HG03521 (cell line): ENCODE data around the gene SUMO3.

Experiments used
- ATAC-seq: cut with Tn5 transposase; IDR thresholded peaks from one replicate; pipeline ENCODE4 v1.9.1; 2021; ENCODE audit warnings: mild to moderate bottlenecking, moderate library complexity; ENCODE audit not compliant: unreplicated experiment

Gene SUMO3

GRCh38 chr21:44762221-44763049 is 55.4 kb downstream of the SUMO3 start:
- ATAC-seq: no peak

GRCh38 chr21:44761747-44762208 is 56.1 kb downstream of the SUMO3 start:
- ATAC-seq: no peak

GRCh38 chr21:44761011-44761729 is 56.7 kb downstream of the SUMO3 start:
- no peak for ATAC-seq

GRCh38 chr21:44760376-44760775 is 57.5 kb downstream of the SUMO3 start:
- no peak for ATAC-seq

- no peak for ATAC-seq
Measured at GRCh38 chr21:44759628-44760285, 58.1 kb downstream of the SUMO3 start.

GRCh38 chr21:44758781-44759627 is 58.9 kb downstream of the SUMO3 start:
- ATAC-seq: no peak

GRCh38 chr21:44758141-44758561 is 59.7 kb downstream of the SUMO3 start:
- no peak for ATAC-seq

- ATAC-seq: no peak
Measured at GRCh38 chr21:44757731-44758130, 60.1 kb downstream of the SUMO3 start.

- no peak for ATAC-seq
Measured at GRCh38 chr21:44756423-44757185, 61.3 kb downstream of the SUMO3 start.
